Mesendoderm (in vitro differentiated cells): ENCODE data around the gene KCNG4.
"Not testable (repeated sequence)": the region's sequence is repeated elsewhere in the genome, so short reads cannot be mapped to it uniquely, and the experiment has no call there.

Experiments
- DNase-seq: peaks from one replicate; pipeline ENCODE4 v3.0.0; 2013
- H2AK5ac ChIP-seq: 2 replicates; pipeline ENCODE4 v1.6.1; 2013; ENCODE audit warnings: low read length, inconsistent platforms
- H2BK120ac ChIP-seq: 2 replicates; pipeline ENCODE4 v1.6.1; 2013; ENCODE audit warnings: low read depth, mild to moderate bottlenecking, low read length, moderate library complexity, mixed read lengths
- H2BK15ac ChIP-seq: replicated peaks from 2 replicates; pipeline ENCODE4 v1.6.1; 2013; ENCODE audit warnings: low read depth, mild to moderate bottlenecking, moderate library complexity
- H2BK5ac ChIP-seq: 2 replicates; pipeline ENCODE4 v1.6.1; 2013; ENCODE audit warnings: low read length, inconsistent platforms
- H3K18ac ChIP-seq: 2 replicates; pipeline ENCODE4 v1.6.1; 2013; ENCODE audit warnings: mild to moderate bottlenecking, low read length, mixed read lengths
- H3K23ac ChIP-seq: one replicate; pipeline ENCODE4 v1.6.1; 2013; ENCODE audit warnings: low read length
- H3K27ac ChIP-seq: 2 replicates; pipeline ENCODE4 v1.5.1; 2013; ENCODE audit warnings: low read depth, mild to moderate bottlenecking, inconsistent platforms, low read length, moderate library complexity
- H3K27me3 ChIP-seq: 2 replicates; pipeline ENCODE4 v1.6.1; 2013; ENCODE audit warnings: low read length, control low read depth, mild to moderate bottlenecking, inconsistent platforms; ENCODE audit not compliant: insufficient read depth, poor library complexity
- H3K36me3 ChIP-seq: 2 replicates; pipeline ENCODE4 v1.6.1; 2013; ENCODE audit warnings: low read length, inconsistent platforms; ENCODE audit not compliant: control insufficient read depth, insufficient read depth
- H3K4ac ChIP-seq: one replicate; pipeline ENCODE4 v1.6.1; 2013; ENCODE audit warnings: low read depth, mild to moderate bottlenecking, low read length, moderate library complexity
- H3K4me1 ChIP-seq: 2 replicates; pipeline ENCODE4 v1.6.1; 2013; ENCODE audit warnings: low read depth, low read length, inconsistent platforms; ENCODE audit not compliant: control insufficient read depth
- H3K4me2 ChIP-seq: 2 replicates; pipeline ENCODE4 v1.6.1; 2013; ENCODE audit warnings: low read length
- H3K4me3 ChIP-seq: 2 replicates; pipeline ENCODE4 v1.5.1; 2013; ENCODE audit warnings: mild to moderate bottlenecking, low read length
- H3K56ac ChIP-seq: one replicate; pipeline ENCODE4 v1.6.1; 2013; ENCODE audit warnings: low read length
- H3K79me1 ChIP-seq: 2 replicates; pipeline ENCODE4 v1.6.1; 2013; ENCODE audit warnings: low read length, inconsistent platforms
- H3K79me2 ChIP-seq: 2 replicates; pipeline ENCODE4 v1.6.1; 2013; ENCODE audit warnings: mild to moderate bottlenecking, low read length; ENCODE audit not compliant: control insufficient read depth, insufficient read depth
- H3K9ac ChIP-seq: 2 replicates; pipeline ENCODE4 v1.6.1; 2013; ENCODE audit warnings: low read length, inconsistent platforms
- H4K5ac ChIP-seq: one replicate; pipeline ENCODE4 v1.6.1; 2013; ENCODE audit warnings: low read length
- H4K8ac ChIP-seq: one replicate; pipeline ENCODE4 v1.6.1; 2013; ENCODE audit warnings: low read depth, mild to moderate bottlenecking, control low read depth, low read length, moderate library complexity
- WGBS: extraction: QIAGEN DNeasy Blood & Tissue Kit; methylation state at CpG from one replicate; pipeline ENCODE4 v1.1.7; 2013; ENCODE audit warnings: low lambda C conversion rate, missing lambda C conversion rate; ENCODE audit not compliant: insufficient coverage; ENCODE audit errors: extremely low coverage; 5-methylcytosine and 5-hydroxymethylcytosine counted together

Gene KCNG4

GRCh38 chr16:84216144-84216543 is 23.7 kb downstream of the KCNG4 start:
- H3K9ac ChIP-seq, H3K56ac ChIP-seq, H3K36me3 ChIP-seq, H3K23ac ChIP-seq, H3K4me1 ChIP-seq, H3K4me2 ChIP-seq, H3K27ac ChIP-seq, H3K79me2 ChIP-seq, H4K5ac ChIP-seq, H3K18ac ChIP-seq, H3K27me3 ChIP-seq, H3K4ac ChIP-seq, H3K79me1 ChIP-seq, H3K4me3 ChIP-seq, H4K8ac ChIP-seq, H2BK120ac ChIP-seq, H2BK5ac ChIP-seq, H2AK5ac ChIP-seq, DNase-seq, H2BK15ac ChIP-seq: not testable (repeated sequence)
- WGBS, result no CpG with 5 or more reads among the region's 3 CpGs

GRCh38 chr16:84215531-84215930 is 24.3 kb downstream of the KCNG4 start:
- Histone ChIP-seq H3K23ac (no peak overlapping the region), H3K4me3 (no peak overlapping the region), H3K4me2 (no peak overlapping the region), H3K9ac (no peak overlapping the region), H3K56ac (no peak overlapping the region), H2BK15ac (no peak overlapping the region), H2AK5ac (no peak overlapping the region), H3K79me2 (no peaks in the 10 kb centered on the region), H3K36me3 (no peaks in the 10 kb centered on the region), H2BK120ac (no peak overlapping the region), H2BK5ac (no peak overlapping the region), H4K8ac (no peak overlapping the region), H3K4me1 (peaks cover 4% of the 10 kb centered on the region), H3K4ac (no peak overlapping the region), H3K79me1 (no peaks in the 10 kb centered on the region), H3K27me3 (no peaks in the 10 kb centered on the region), H3K27ac (no peak overlapping the region), H4K5ac (no peak overlapping the region), H3K18ac (no peak overlapping the region)
- WGBS, result no CpG with 5 or more reads among the region's 5 CpGs
- no peak for DNase-seq

DNA sequence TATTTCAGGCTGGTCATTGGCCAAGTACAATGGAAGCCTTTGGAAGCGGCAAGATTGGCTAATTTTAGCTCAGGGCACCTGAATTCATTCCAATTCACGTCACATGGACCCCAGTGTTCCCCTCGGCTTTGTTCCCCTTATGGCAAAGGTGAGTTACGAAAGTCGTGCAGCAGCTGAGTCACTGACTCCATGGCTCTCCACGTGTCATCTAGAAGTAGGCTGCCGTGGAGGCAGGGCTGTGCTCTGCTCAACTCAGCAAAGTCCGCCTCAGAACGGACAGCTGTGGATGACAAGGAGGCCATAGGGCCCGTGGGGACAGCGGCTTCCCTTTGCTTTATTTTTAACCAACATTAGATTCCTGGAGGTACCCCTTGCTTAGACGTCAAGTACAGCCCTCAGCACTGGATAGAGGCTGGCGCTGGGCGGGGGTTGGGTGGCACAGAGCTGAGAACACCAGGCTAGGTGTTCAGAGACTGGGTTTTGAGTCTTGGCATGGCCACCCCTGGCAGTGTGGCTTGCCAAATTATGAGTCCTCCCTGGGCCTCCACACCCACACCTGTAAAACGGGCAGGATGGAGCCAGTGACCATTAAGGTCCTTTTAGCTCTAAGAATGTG is 25.3 kb downstream of the KCNG4 start:
- no peak overlapping the region for H3K4ac ChIP-seq
- H3K27ac ChIP-seq, result no peak overlapping the region
- no peaks in the 10 kb centered on the region for H3K27me3 ChIP-seq
- no peaks in the 10 kb centered on the region for H3K36me3 ChIP-seq
- H4K8ac ChIP-seq, result no peak overlapping the region
- no CpG with 5 or more reads among the region's 15 CpGs for WGBS
- DNase-seq, result no peak
- H2AK5ac ChIP-seq, result no peak overlapping the region
- H3K4me2 ChIP-seq, result no peak overlapping the region
- no peak overlapping the region for H2BK120ac ChIP-seq
- H4K5ac ChIP-seq, result no peak overlapping the region
- H3K18ac ChIP-seq, result no peak overlapping the region
- H3K9ac ChIP-seq, result no peak overlapping the region
- no peak overlapping the region for H3K23ac ChIP-seq
- H3K4me3 ChIP-seq, result no peak overlapping the region
- H3K79me2 ChIP-seq, result no peaks in the 10 kb centered on the region
- no peak overlapping the region for H2BK5ac ChIP-seq
- H2BK15ac ChIP-seq, result no peak overlapping the region
- H3K56ac ChIP-seq, result no peak overlapping the region
- H3K79me1 ChIP-seq, result no peaks in the 10 kb centered on the region
- H3K4me1 ChIP-seq, result peaks cover 4% of the 10 kb centered on the region

GRCh38 chr16:84212631-84213030 is 27.2 kb downstream of the KCNG4 start:
- H3K36me3 ChIP-seq, result no peaks in the 10 kb centered on the region
- no peak overlapping the region for H3K23ac ChIP-seq
- H3K4me2 ChIP-seq, result no peak overlapping the region
- no peak for DNase-seq
- WGBS, result no CpG with 5 or more reads among the region's 4 CpGs
- H3K4me1 ChIP-seq, result no peaks in the 10 kb centered on the region
- H2BK5ac ChIP-seq, result no peak overlapping the region
- no peak overlapping the region for H3K4ac ChIP-seq
- H3K79me1 ChIP-seq, result no peaks in the 10 kb centered on the region
- H2AK5ac ChIP-seq, result no peak overlapping the region
- no peak overlapping the region for H2BK120ac ChIP-seq
- no peaks in the 10 kb centered on the region for H3K79me2 ChIP-seq
- H4K8ac ChIP-seq, result no peak overlapping the region
- H3K27me3 ChIP-seq, result no peaks in the 10 kb centered on the region
- H2BK15ac ChIP-seq, result no peak overlapping the region
- H3K27ac ChIP-seq, result no peak overlapping the region
- H4K5ac ChIP-seq, result no peak overlapping the region
- H3K18ac ChIP-seq, result no peak overlapping the region
- H3K4me3 ChIP-seq, result no peak overlapping the region
- no peak overlapping the region for H3K56ac ChIP-seq
- no peak overlapping the region for H3K9ac ChIP-seq

- H2BK5ac ChIP-seq, result no peak overlapping the region
- H3K56ac ChIP-seq, result no peak overlapping the region
- no peaks in the 10 kb centered on the region for H3K79me1 ChIP-seq
- no peak overlapping the region for H3K9ac ChIP-seq
- no peak overlapping the region for H3K4me3 ChIP-seq
- no peak overlapping the region for H4K8ac ChIP-seq
- no peaks in the 10 kb centered on the region for H3K27me3 ChIP-seq
- DNase-seq, result no peak
- H3K18ac ChIP-seq, result no peak overlapping the region
- no peak overlapping the region for H2BK120ac ChIP-seq
- H3K27ac ChIP-seq, result no peak overlapping the region
- no CpG with 5 or more reads among the region's 4 CpGs for WGBS
- no peaks in the 10 kb centered on the region for H3K79me2 ChIP-seq
- no peak overlapping the region for H2BK15ac ChIP-seq
- no peak overlapping the region for H2AK5ac ChIP-seq
- H4K5ac ChIP-seq, result no peak overlapping the region
- H3K36me3 ChIP-seq, result no peaks in the 10 kb centered on the region
- no peak overlapping the region for H3K4ac ChIP-seq
- H3K4me1 ChIP-seq, result no peaks in the 10 kb centered on the region
- H3K23ac ChIP-seq, result no peak overlapping the region
- H3K4me2 ChIP-seq, result no peak overlapping the region
These were observed 27.7 kb downstream of the KCNG4 start for GRCh38 chr16:84212154-84212553.

GRCh38 chr16:84209989-84210388 is 29.8 kb downstream of the KCNG4 start:
- Histone ChIP-seq H3K4ac (no peak overlapping the region), H3K79me2 (no peaks in the 10 kb centered on the region), H3K9ac (no peak overlapping the region), H3K56ac (no peak overlapping the region), H4K5ac (no peak overlapping the region), H3K18ac (no peak overlapping the region), H2BK5ac (no peak overlapping the region), H3K79me1 (no peaks in the 10 kb centered on the region), H3K27me3 (no peaks in the 10 kb centered on the region), H2BK120ac (no peak overlapping the region), H3K23ac (no peak overlapping the region), H4K8ac (no peak overlapping the region), H3K27ac (no peak overlapping the region), H3K4me2 (no peak overlapping the region), H3K4me3 (no peak overlapping the region), H2AK5ac (no peak overlapping the region), H3K36me3 (no peaks in the 10 kb centered on the region), H3K4me1 (no peaks in the 10 kb centered on the region), H2BK15ac (no peak overlapping the region)
- no peak for DNase-seq
- WGBS, result no CpG with 5 or more reads among the region's 2 CpGs
